HEK293 (cell line): Measurements from ENCODE around the gene RLN2.
"Not testable (repeated sequence)": the region's sequence is repeated elsewhere in the genome, so short reads cannot be mapped to it uniquely, and the experiment has no call there.

ENCODE experiments used
- CTCF ChIA-PET: fragments of 350-600 bp; formaldehyde crosslinking; extraction: SDS; loops from one replicate; lab custom pipeline; 2021; ENCODE audit warnings: antibody characterized with exemption; lab: Yijun Ruan, JAX
- POLR2A ChIA-PET: fragments of 300-600 bp; formaldehyde crosslinking; extraction: SDS; loops from one replicate; lab custom pipeline; 2020; ENCODE audit warnings: antibody characterized with exemption, inconsistent platforms; lab: Yijun Ruan, JAX
- H3K27ac ChIP-seq: fragments of 200-500 bp; sonication (Bioruptor generic); 2 replicates; pipeline ENCODE4 v1.5.1; 2014; ENCODE audit warnings: low read depth, low read length, control low read depth, inconsistent platforms; ENCODE audit errors: extremely low read depth
- H3K36me3 ChIP-seq, 2 experiments: fragments of 200-500 bp in 1 of 2; sonication (Bioruptor generic) in 1 of 2; 1 replicate in 1 of 2; 2 replicates in 1 of 2; pipeline ENCODE4 v1.5.1; 2014 to 2017; ENCODE audit warnings: inconsistent platforms in 2 of 2, low read length in 2 of 2; ENCODE audit not compliant: control insufficient read depth in 2 of 2, insufficient read depth in 1 of 2
- H3K4me1 ChIP-seq: fragments of 200-500 bp; sonication (Bioruptor generic); 2 replicates; pipeline ENCODE4 v1.5.1; 2014; ENCODE audit warnings: mild to moderate bottlenecking, low read length, inconsistent platforms; ENCODE audit not compliant: control insufficient read depth, insufficient read depth
- H3K4me3 ChIP-seq: 2 replicates; pipeline ENCODE4 v1.5.1; 2011; ENCODE audit warnings: low read depth, mild to moderate bottlenecking, control low read depth, low read length, moderate library complexity
- H3K9me3 ChIP-seq: fragments of 200-500 bp; sonication (Bioruptor generic); 2 replicates; pipeline ENCODE4 v1.5.1; 2014; ENCODE audit warnings: low read depth, low read length, inconsistent platforms; ENCODE audit not compliant: control insufficient read depth, insufficient read depth
- BCL11A ChIP-seq: fragments of 450-650 bp; formaldehyde crosslinking; IDR thresholded peaks from 2 replicates; pipeline ENCODE4 v1.5.1; 2016; ENCODE audit warnings: low read depth, missing biosample characterization, missing genetic modification characterization
- KLF1 ChIP-seq: fragments of 450-650 bp; formaldehyde crosslinking; IDR thresholded peaks from 2 replicates; pipeline ENCODE4 v1.5.1; 2016; ENCODE audit warnings: missing biosample characterization, missing genetic modification characterization
- KLF8 ChIP-seq: fragments of 450-650 bp; formaldehyde crosslinking; IDR thresholded peaks from 2 replicates; pipeline ENCODE4 v1.5.1; 2016; ENCODE audit warnings: missing biosample characterization, missing genetic modification characterization
- SP3 ChIP-seq: fragments of 450-650 bp; formaldehyde crosslinking; IDR thresholded peaks from 2 replicates; pipeline ENCODE4 v1.5.1; 2016; ENCODE audit warnings: missing biosample characterization, missing genetic modification characterization
- TCF7L2 ChIP-seq: IDR thresholded peaks from 2 replicates; pipeline ENCODE4 v1.6.1; 2011; ENCODE audit warnings: low read depth, mild to moderate bottlenecking, inconsistent platforms, low read length, moderate library complexity, borderline replicate concordance
- TRIM28 ChIP-seq: IDR thresholded peaks from 2 replicates; pipeline ENCODE4 v1.6.1; 2011; ENCODE audit warnings: low read length, control low read depth, borderline replicate concordance
- YY1 ChIP-seq: fragments of 450-650 bp; formaldehyde crosslinking; IDR thresholded peaks from 2 replicates; pipeline ENCODE4 v1.5.1; 2018; ENCODE audit warnings: missing biosample characterization, missing genetic modification characterization
- ZBTB11 ChIP-seq: fragments of 450-650 bp; formaldehyde crosslinking; conservative IDR thresholded peaks from 2 replicates; pipeline ENCODE4 v1.5.1; 2016; ENCODE audit warnings: low read depth, missing biosample characterization, missing genetic modification characterization
- ZEB2 ChIP-seq: fragments of 450-650 bp; formaldehyde crosslinking; IDR thresholded peaks from 2 replicates; pipeline ENCODE4 v1.5.1; 2016; ENCODE audit warnings: missing biosample characterization, missing genetic modification characterization
- ZIC2 ChIP-seq: fragments of 450-650 bp; formaldehyde crosslinking; IDR thresholded peaks from 2 replicates; pipeline ENCODE4 v1.5.1; 2016; ENCODE audit warnings: missing biosample characterization, missing genetic modification characterization
- ZNF335 ChIP-seq: fragments of 450-650 bp; formaldehyde crosslinking; conservative IDR thresholded peaks from 2 replicates; pipeline ENCODE4 v1.5.1; 2016; ENCODE audit warnings: missing biosample characterization, missing genetic modification characterization
- ZNF350 ChIP-seq: fragments of 450-650 bp; formaldehyde crosslinking; IDR thresholded peaks from 2 replicates; pipeline ENCODE4 v1.5.0; 2017; ENCODE audit warnings: missing biosample characterization, mild to moderate bottlenecking, missing genetic modification characterization
- ZNF48 ChIP-seq: fragments of 450-650 bp; formaldehyde crosslinking; IDR thresholded peaks from 2 replicates; pipeline ENCODE4 v1.5.1; 2016; ENCODE audit warnings: missing biosample characterization, missing genetic modification characterization
- ZNF501 ChIP-seq: fragments of 450-650 bp; formaldehyde crosslinking; IDR thresholded peaks from 2 replicates; pipeline ENCODE4 v1.5.1; 2016; ENCODE audit warnings: missing biosample characterization, missing genetic modification characterization
- ZNF585B ChIP-seq: fragments of 450-650 bp; formaldehyde crosslinking; IDR thresholded peaks from 2 replicates; pipeline ENCODE4 v1.5.1; 2016; ENCODE audit warnings: missing biosample characterization, missing genetic modification characterization
- ZNF645 ChIP-seq: fragments of 450-650 bp; formaldehyde crosslinking; IDR thresholded peaks from 2 replicates; pipeline ENCODE4; 2016; ENCODE audit warnings: missing biosample characterization, missing genetic modification characterization
- ZNF701 ChIP-seq: fragments of 450-650 bp; formaldehyde crosslinking; IDR thresholded peaks from 2 replicates; pipeline ENCODE4 v1.5.1; 2016; ENCODE audit warnings: missing biosample characterization, missing genetic modification characterization
- ZNF747 ChIP-seq: fragments of 450-650 bp; formaldehyde crosslinking; IDR thresholded peaks from 2 replicates; pipeline ENCODE4 v1.5.1; 2016; ENCODE audit warnings: missing biosample characterization, missing genetic modification characterization

RLN2 gene

GRCh38 chr9:5338992-5339981 is 34.8 kb upstream of the RLN2 start, which contains the start of gene RLN1:
RLN1 (minus strand) TSS chr9:5339876; CDS start chr9:5339746, 130 bp downstream.
- TF ChIP-seq ZNF335 (tag by site-specific recombination), result peak; percentile 53
- TF ChIP-seq ZNF501 (tag by site-specific recombination), result peak; percentile 22; the same call in 1 of the 2 replicates
- 0 out of 2 replicates have a peak, but pooled peaks have one; percentile 14 for TF ChIP-seq KLF1 (tag by site-specific recombination)
- TF ChIP-seq ZEB2, result 0 out of 2 replicates have a peak, but pooled peaks have one; percentile 38
- H3K36me3 ChIP-seq, H3K9me3 ChIP-seq, H3K4me3 ChIP-seq, H3K4me1 ChIP-seq, POLR2A ChIA-PET, H3K27ac ChIP-seq: not testable (repeated sequence)
- CTCF ChIA-PET, result interaction anchor here (0.7 kb wide), 1 partner anchor 13 kb away, joined by 3 read pairs; no protein-coding TSS in a partner anchor

GRCh38 chr9:5336688-5337087 is 32.2 kb upstream of the RLN2 start:
- POLR2A ChIA-PET, result no interaction called here
- TF ChIP-seq ZNF701 (tag by site-specific recombination) (no peak), ZIC2 (tag by site-specific recombination) (no peak), BCL11A (no peak), ZNF585B (tag by site-specific recombination) (no peak), ZNF48 (tag by site-specific recombination) (no peak), ZNF747 (tag by site-specific recombination) (no peak), YY1 (tag by site-specific recombination) (no peak), KLF8 (no peak), TCF7L2 (no peak), TRIM28 (no peak), SP3 (tag by site-specific recombination) (no peak), ZNF645 (tag by site-specific recombination) (no peak), ZNF350 (tag by site-specific recombination) (no peak), ZBTB11 (tag by site-specific recombination) (no peak)
- H3K4me1 ChIP-seq, result 0 out of 2 replicates have a peak, but pooled peaks cover 2% of the 10 kb centered on the region
- CTCF ChIA-PET, result interaction anchor here (0.6 kb wide), 1 partner anchor 349 kb away, joined by 3 read pairs; no protein-coding TSS in a partner anchor
- H3K9me3 ChIP-seq, result no peaks in the 10 kb centered on the region
- H3K36me3 ChIP-seq, result no peaks in the 10 kb centered on the region
- no peak overlapping the region for H3K27ac ChIP-seq
- H3K4me3 ChIP-seq, result no peak overlapping the region
